PC-3 (cell line): ENCODE results near the gene KRTAP4-16. TPM values are rescaled to one million over a fixed set of nuclear protein-coding genes. Genes with fewer than 3 reads are reported as not detected.
"Not testable (repeated sequence)": the region's sequence is repeated elsewhere in the genome, so short reads cannot be mapped to it uniquely, and the experiment has no call there.

Experiments used
- ATAC-seq: fragments of 200-7000 bp; cut with Tn5 transposase; 2 replicates; pipeline ENCODE4 v1.9.1; 2020; ENCODE audit warnings: mild to moderate bottlenecking, moderate library complexity
- BruUV-seq: library from RNA; stranded (reverse); fragments of 400-500 nt; replicated peaks from 2 replicates; lab custom pipeline; 2021; lab: Mats Ljungman, UMichigan
- CTCF ChIA-PET: fragments of 300-600 bp; sonication (Branson Sonifier 250); formaldehyde crosslinking; loops from one replicate; lab custom pipeline; 2022; ENCODE audit warnings: antibody characterized with exemption; lab: Charles Lee
- POLR2A ChIA-PET: fragments of 300-600 bp; sonication (Branson Sonifier 250); formaldehyde crosslinking; loops from one replicate; lab custom pipeline; 2022; ENCODE audit warnings: antibody characterized with exemption; ENCODE audit not compliant: unreplicated experiment; lab: Charles Lee
- DNase-seq: peaks from one replicate; pipeline ENCODE4 v3.0.0-alpha.2; 2015
- H2AFZ ChIP-seq: fragments of 300-600 bp; sonication (generic); 2 replicates; pipeline ENCODE4 v1.6.0; 2016; ENCODE audit warnings: antibody characterized with exemption, low read length
- H3F3A ChIP-seq: fragments of 300-600 bp; sonication (generic); one replicate; pipeline ENCODE4 v1.6.0; 2017; ENCODE audit warnings: antibody characterized with exemption, low read length, control low read depth, mild to moderate bottlenecking; ENCODE audit not compliant: unreplicated experiment
- H3K27ac ChIP-seq: fragments of 300-600 bp; sonication (generic); 2 replicates; pipeline ENCODE4 v1.5.1; 2016; ENCODE audit warnings: mild to moderate bottlenecking, low read length
- H3K27me3 ChIP-seq: fragments of 300-600 bp; sonication (generic); 2 replicates; pipeline ENCODE4 v1.6.1; 2016; ENCODE audit warnings: low read length, mixed read lengths
- H3K36me3 ChIP-seq: fragments of 300-600 bp; sonication (generic); 2 replicates; pipeline ENCODE4 v1.6.1; 2016; ENCODE audit warnings: low read depth, mixed run types, low read length, mixed read lengths
- H3K4me1 ChIP-seq: fragments of 300-600 bp; sonication (generic); 2 replicates; pipeline ENCODE4 v1.5.1; 2016; ENCODE audit warnings: low read length; ENCODE audit not compliant: insufficient read depth
- H3K4me2 ChIP-seq: fragments of 300-600 bp; sonication (generic); 2 replicates; pipeline ENCODE4 v1.6.0; 2016; ENCODE audit warnings: low read length
- H3K4me3 ChIP-seq: fragments of 300-600 bp; sonication (generic); 2 replicates; pipeline ENCODE4 v1.5.1; 2016; ENCODE audit warnings: mild to moderate bottlenecking, low read length, mixed read lengths
- H3K79me2 ChIP-seq: fragments of 300-600 bp; sonication (generic); 2 replicates; pipeline ENCODE4 v1.6.1; 2017; ENCODE audit warnings: low read length, mixed read lengths
- H3K9ac ChIP-seq: fragments of 300-600 bp; sonication (generic); 2 replicates; pipeline ENCODE4 v1.6.0; 2016; ENCODE audit warnings: mild to moderate bottlenecking, low read length
- H3K9me2 ChIP-seq: fragments of 300-600 bp; sonication (generic); replicated peaks from 2 replicates; pipeline ENCODE4 v1.6.1; 2016; ENCODE audit warnings: mixed run types, low read length, mixed read lengths
- H3K9me3 ChIP-seq: fragments of 300-600 bp; sonication (generic); 2 replicates; pipeline ENCODE4 v1.6.1; 2016; ENCODE audit warnings: low read length, mixed read lengths
- H4K20me1 ChIP-seq: fragments of 300-600 bp; sonication (generic); 2 replicates; pipeline ENCODE4 v1.6.1; 2016; ENCODE audit warnings: low read length, mixed read lengths
- CTCF ChIP-seq: fragments of 300-600 bp; sonication (generic); conservative IDR thresholded peaks from 2 replicates; pipeline ENCODE4 v1.5.1; 2017; ENCODE audit warnings: antibody characterized with exemption, low read depth, mild to moderate bottlenecking, low read length
- EZH2 ChIP-seq: fragments of 300-600 bp; sonication (generic); IDR thresholded peaks from one replicate; pipeline ENCODE4 v1.6.1; 2017; ENCODE audit warnings: antibody characterized with exemption, mild to moderate bottlenecking, low read length; ENCODE audit not compliant: unreplicated experiment
- EZH2phosphoT487 ChIP-seq: fragments of 300-600 bp; sonication (generic); IDR thresholded peaks from 2 replicates; pipeline ENCODE4 v1.6.1; 2018; ENCODE audit warnings: mild to moderate bottlenecking, antibody characterized with exemption, low read length, borderline replicate concordance
- intact Hi-C: fragments of 100-400 bp; cut with micrococcal nuclease; formaldehyde crosslinking; loops from 2 replicates; pipeline ENCODE4 v1.9.0; 2023
- total RNA-seq: library from RNA; depleted of rRNA; stranded (reverse); fragments of >200 nt; gene quantifications from 2 replicates; pipeline ENCODE4 v1.2.3, GENCODE V29; 2014

The KRTAP4-16 gene
- total RNA-seq, 1 experiment from 2014 or later = not detected

DNA sequence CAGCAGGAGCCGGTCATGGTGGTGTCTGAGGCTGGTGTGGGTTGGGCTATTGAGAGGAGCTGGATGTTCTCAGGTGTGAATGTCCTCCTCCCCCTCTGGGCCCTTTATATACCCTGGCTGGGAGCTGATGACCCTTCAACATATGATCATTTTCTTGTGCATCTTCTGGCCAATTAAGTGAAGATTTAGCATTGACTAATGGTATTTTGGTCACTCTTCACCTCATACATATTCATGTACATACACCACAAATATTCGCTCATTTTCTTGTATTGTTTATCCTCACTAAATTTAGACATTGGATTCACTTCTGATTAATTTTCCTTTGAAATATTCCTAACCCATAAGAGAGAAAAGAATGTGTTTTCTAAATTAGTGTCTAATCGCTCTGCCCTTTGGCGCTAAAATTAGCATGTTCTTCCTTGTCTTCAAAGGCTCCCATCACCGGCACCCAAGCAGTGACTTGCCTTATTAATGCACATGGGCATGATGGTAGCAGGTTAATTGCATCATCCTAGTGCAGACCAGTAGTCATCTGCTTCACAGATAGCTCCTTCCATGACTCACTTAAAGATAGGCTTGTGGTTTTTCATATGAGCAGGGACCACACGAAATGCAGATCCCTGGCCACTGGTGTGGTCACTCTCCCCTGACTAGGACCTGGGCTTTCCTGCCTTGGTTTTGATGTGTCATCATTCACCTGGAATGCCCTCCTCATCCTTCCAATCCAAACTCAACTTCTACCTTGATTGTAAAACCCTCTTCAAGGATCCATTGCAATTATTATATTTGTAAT is 36.0 kb downstream of the KRTAP4-16 start, which contains the start of gene KRTAP2-4:
TSS of gene KRTAP2-4 (minus strand) at position 51 of the 796 bp plus-strand sequence. CDS start at position 17, 34 bp downstream.
- no peaks in the 10 kb centered on the region for H3F3A ChIP-seq
- ChIA-PET POLR2A (no interaction called here), CTCF (no interaction called here)
- TF ChIP-seq EZH2phosphoT487 (no peak), CTCF (no peak), EZH2 (no peak)
- peak; percentile 67 for ATAC-seq
- H2AFZ ChIP-seq = no peak within 1 kb of the TSS
- intact Hi-C loops = loop anchor here (10.0 kb wide), 2 partner anchors 61 to 149 kb away; partner anchors contain the start of gene KRTAP3-1
- H3K9ac ChIP-seq = no peak within 1 kb of the TSS
- 0 out of 2 replicates have a peak within 1 kb of the TSS, but pooled peaks have one; percentile 34 for H3K4me2 ChIP-seq
- no peaks in the 10 kb centered on the region for H3K9me3 ChIP-seq
- H3K36me3 ChIP-seq = no peaks in the 10 kb centered on the region
- no peaks in the 10 kb centered on the region for H3K27me3 ChIP-seq
- no peaks in the 10 kb centered on the region for H3K79me2 ChIP-seq
- no peak within 1 kb of the TSS for H3K4me3 ChIP-seq
- H3K27ac ChIP-seq = peak within 1 kb of the TSS; percentile 75
- DNase-seq = peak; percentile 83
- H4K20me1 ChIP-seq = no peaks in the 10 kb centered on the region
- no TSS peak for BruUV-seq
- peaks cover 60% of the 10 kb centered on the region for H3K4me1 ChIP-seq
- H3K9me2 ChIP-seq = no peaks in the 10 kb centered on the region

DNA sequence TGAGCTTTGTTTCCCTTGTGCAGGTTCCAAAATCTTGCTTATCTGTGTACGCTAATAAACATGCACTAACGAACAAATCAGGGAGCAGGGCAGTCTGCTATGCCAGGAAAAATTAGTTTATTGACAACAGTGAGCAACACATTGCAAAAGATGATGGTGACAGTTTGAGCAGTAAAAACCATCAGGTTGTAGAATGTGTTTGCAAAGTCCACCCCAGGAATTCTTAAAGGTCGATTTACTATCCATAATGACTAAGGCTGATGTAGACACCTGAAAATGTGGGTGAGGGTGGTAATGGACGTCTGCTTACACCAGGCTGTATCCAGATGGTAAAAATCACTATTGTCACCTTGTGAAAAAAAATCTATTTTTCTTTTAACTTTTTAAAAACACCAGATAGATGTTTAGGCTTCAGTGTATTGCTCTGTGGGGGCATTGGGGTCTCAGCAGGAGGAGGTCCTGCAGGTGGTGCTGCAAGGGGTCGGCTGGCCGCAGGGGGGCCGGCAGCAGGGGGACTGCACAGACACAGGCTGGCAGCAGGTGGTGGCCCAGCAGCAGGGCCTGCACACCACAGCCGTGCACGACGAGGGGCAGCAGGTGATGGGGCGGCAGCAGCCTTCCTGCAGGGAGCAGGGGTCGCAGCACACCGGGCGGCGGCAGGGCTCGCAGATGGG is 36.9 kb downstream of the KRTAP4-16 start:
- peaks cover 69% of the 10 kb centered on the region for H3K4me1 ChIP-seq
- H3K27me3 ChIP-seq, CTCF ChIA-PET, H3K9me3 ChIP-seq, H3K36me3 ChIP-seq, H2AFZ ChIP-seq, H3K9me2 ChIP-seq, H3F3A ChIP-seq, H3K9ac ChIP-seq, ATAC-seq, H3K79me2 ChIP-seq, H4K20me1 ChIP-seq, H3K4me3 ChIP-seq, POLR2A ChIA-PET, BruUV-seq, H3K4me2 ChIP-seq: not testable (repeated sequence)
- H3K27ac ChIP-seq = peak overlapping the region; percentile 43; the same call in 1 of the 2 replicates
- peak; percentile 58 for DNase-seq
- intact Hi-C loops = loop anchor here (10.0 kb wide), 2 partner anchors 60 to 150 kb away; partner anchors contain the start of gene KRTAP3-1

GRCh38 chr17:41064301-41064700 is 37.7 kb downstream of the KRTAP4-16 start:
- H3K4me2 ChIP-seq = no peak overlapping the region
- H3K27me3 ChIP-seq = no peaks in the 10 kb centered on the region
- H2AFZ ChIP-seq = no peak overlapping the region
- no peaks in the 10 kb centered on the region for H3K79me2 ChIP-seq
- intact Hi-C loops = loop anchor here (5.0 to 10.0 kb wide), 3 partner anchors 60 to 150 kb away; partner anchors contain the start of gene KRTAP3-1
- H3F3A ChIP-seq = peaks cover 8% of the 10 kb centered on the region
- no peaks in the 10 kb centered on the region for H3K36me3 ChIP-seq
- no TSS peak for BruUV-seq
- peaks cover 76% of the 10 kb centered on the region for H3K4me1 ChIP-seq
- H3K4me3 ChIP-seq = no peak overlapping the region
- ChIA-PET CTCF (no interaction called here), POLR2A (no interaction called here)
- no peak for TF ChIP-seq CTCF
- TF ChIP-seq EZH2 = no peak
- ATAC-seq (no peak), DNase-seq (no peak)
- no peaks in the 10 kb centered on the region for H4K20me1 ChIP-seq
- no peaks in the 10 kb centered on the region for H3K9me2 ChIP-seq
- no peaks in the 10 kb centered on the region for H3K9me3 ChIP-seq
- H3K9ac ChIP-seq = no peak overlapping the region
- H3K27ac ChIP-seq = peak overlapping the region; percentile 21; the same call in 1 of the 2 replicates
